MM.1S (cell line): ENCODE data around the gene TMEM143.
A peak's percentile ranks its signal among the peaks of the same experiment; 100 is the strongest.

Source experiments
- DNase-seq: peaks from one replicate; pipeline ENCODE4 v3.0.0-alpha.2; 2015
- H2AFZ ChIP-seq: fragments of 300-600 bp; sonication (generic); 2 replicates; pipeline ENCODE4 v1.6.0; 2016; ENCODE audit warnings: antibody characterized with exemption, low read length
- H3F3A ChIP-seq: fragments of 300-600 bp; sonication (generic); 2 replicates; pipeline ENCODE4 v1.6.1; 2016; ENCODE audit warnings: mild to moderate bottlenecking, antibody characterized with exemption, low read length, moderate library complexity, mixed read lengths; ENCODE audit not compliant: insufficient read depth
- H3K27ac ChIP-seq: fragments of 300-600 bp; sonication (generic); 2 replicates; pipeline ENCODE4 v1.5.1; 2016; ENCODE audit warnings: mild to moderate bottlenecking, low read length
- H3K27me3 ChIP-seq: fragments of 300-600 bp; sonication (generic); replicated peaks from 2 replicates; pipeline ENCODE4 v1.6.0; 2016; ENCODE audit warnings: low read length; ENCODE audit not compliant: insufficient read depth
- H3K36me3 ChIP-seq: fragments of 300-600 bp; sonication (generic); replicated peaks from 2 replicates; pipeline ENCODE4 v1.6.1; 2016; ENCODE audit warnings: mild to moderate bottlenecking, low read length, mixed read lengths; ENCODE audit not compliant: insufficient read depth
- H3K4me1 ChIP-seq: fragments of 300-600 bp; sonication (generic); 2 replicates; pipeline ENCODE4 v1.6.1; 2016; ENCODE audit warnings: low read length, mixed read lengths
- H3K4me2 ChIP-seq: fragments of 300-600 bp; sonication (generic); 2 replicates; pipeline ENCODE4 v1.6.0; 2016; ENCODE audit warnings: low read depth, low read length
- H3K4me3 ChIP-seq: fragments of 300-600 bp; sonication (generic); 2 replicates; pipeline ENCODE4 v1.5.1; 2016; ENCODE audit warnings: low read length, mixed read lengths
- H3K79me2 ChIP-seq: fragments of 300-600 bp; sonication (generic); 2 replicates; pipeline ENCODE4 v1.6.1; 2016; ENCODE audit warnings: mixed run types, low read length, mixed read lengths
- H3K9ac ChIP-seq: fragments of 300-600 bp; sonication (generic); 2 replicates; pipeline ENCODE4 v1.6.1; 2016; ENCODE audit warnings: low read length, mixed read lengths
- H3K9me2 ChIP-seq: fragments of 300-600 bp; sonication (generic); replicated peaks from 2 replicates; pipeline ENCODE4 v1.6.1; 2016; ENCODE audit warnings: mild to moderate bottlenecking, low read length, mixed read lengths; ENCODE audit not compliant: insufficient read depth
- H3K9me3 ChIP-seq: fragments of 300-600 bp; sonication (generic); replicated peaks from 2 replicates; pipeline ENCODE4 v1.6.1; 2016; ENCODE audit warnings: mild to moderate bottlenecking, low read length, mixed read lengths; ENCODE audit not compliant: insufficient read depth
- H4K20me1 ChIP-seq: fragments of 300-600 bp; sonication (generic); 2 replicates; pipeline ENCODE4 v1.6.1; 2016; ENCODE audit warnings: mild to moderate bottlenecking, low read length, moderate library complexity, mixed read lengths; ENCODE audit not compliant: insufficient read depth
- EZH2 ChIP-seq: fragments of 300-600 bp; sonication (generic); optimal IDR thresholded peaks from 2 replicates; pipeline ENCODE3; 2017; ENCODE audit warnings: low read depth, mild to moderate bottlenecking, antibody characterized with exemption, low read length, mixed read lengths
- EZH2phosphoT487 ChIP-seq: fragments of 300-600 bp; sonication (generic); IDR thresholded peaks from 2 replicates; pipeline ENCODE4 v1.6.1; 2018; ENCODE audit warnings: antibody characterized with exemption, low read length
- TF ChIP-seq, protein P1 (sequence below): fragments of 300-600 bp; sonication (generic); IDR thresholded peaks from 2 replicates; pipeline ENCODE4 v1.5.1; 2016; ENCODE audit warnings: antibody characterized with exemption, low read length, mixed read lengths

Gene TMEM143

DNA sequence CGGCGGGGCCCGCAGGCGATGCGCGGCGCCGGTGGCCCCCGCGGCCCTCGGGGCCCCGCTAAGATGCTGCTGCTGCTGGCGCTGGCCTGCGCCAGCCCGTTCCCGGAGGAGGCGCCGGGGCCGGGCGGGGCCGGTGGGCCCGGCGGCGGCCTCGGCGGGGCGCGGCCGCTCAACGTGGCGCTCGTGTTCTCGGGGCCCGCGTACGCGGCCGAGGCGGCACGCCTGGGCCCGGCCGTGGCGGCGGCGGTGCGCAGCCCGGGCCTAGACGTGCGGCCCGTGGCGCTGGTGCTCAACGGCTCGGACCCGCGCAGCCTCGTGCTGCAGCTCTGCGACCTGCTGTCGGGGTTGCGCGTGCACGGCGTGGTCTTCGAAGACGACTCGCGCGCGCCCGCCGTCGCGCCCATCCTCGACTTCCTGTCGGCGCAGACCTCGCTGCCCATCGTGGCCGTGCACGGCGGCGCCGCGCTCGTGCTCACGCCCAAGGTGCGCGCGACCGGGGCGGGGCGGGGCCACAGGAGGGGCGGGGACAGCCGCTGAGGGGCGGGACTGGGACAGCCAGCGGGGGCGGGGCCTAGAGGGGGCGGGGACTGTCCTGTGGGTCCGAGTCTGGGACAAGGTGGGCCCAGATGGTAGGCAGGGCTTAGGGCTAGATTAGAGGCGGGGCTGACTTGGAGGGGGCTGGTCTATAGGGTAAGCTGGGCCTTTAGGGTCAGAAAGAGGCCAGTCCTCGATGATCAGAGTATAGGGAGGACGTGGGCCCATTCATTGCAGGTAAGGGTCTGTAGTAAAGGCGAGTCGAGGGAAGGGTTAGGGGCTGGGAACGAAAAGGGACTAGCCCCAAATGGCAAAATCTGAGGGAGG lies 34.9 kb upstream of the TMEM143 start:
- Histone ChIP-seq H3K27ac (no peak overlapping the region), H3K79me2 (peaks cover 6% of the 10 kb centered on the region; the same call in 1 of the 2 replicates), H3K4me3 (peak overlapping the region; percentile 76), H3K4me2 (peak overlapping the region; percentile 99), H3F3A (peaks cover 17% of the 10 kb centered on the region), H3K36me3 (no peaks in the 10 kb centered on the region), H4K20me1 (no peaks in the 10 kb centered on the region), H3K27me3 (peaks cover 39% of the 10 kb centered on the region), H3K9ac (peak overlapping the region; percentile 78), H3K4me1 (peaks cover 17% of the 10 kb centered on the region), H3K9me2 (no peaks in the 10 kb centered on the region), H2AFZ (no peak overlapping the region), H3K9me3 (no peaks in the 10 kb centered on the region)
- DNase-seq: peak; percentile 91
- TF ChIP-seq, protein P1, sequence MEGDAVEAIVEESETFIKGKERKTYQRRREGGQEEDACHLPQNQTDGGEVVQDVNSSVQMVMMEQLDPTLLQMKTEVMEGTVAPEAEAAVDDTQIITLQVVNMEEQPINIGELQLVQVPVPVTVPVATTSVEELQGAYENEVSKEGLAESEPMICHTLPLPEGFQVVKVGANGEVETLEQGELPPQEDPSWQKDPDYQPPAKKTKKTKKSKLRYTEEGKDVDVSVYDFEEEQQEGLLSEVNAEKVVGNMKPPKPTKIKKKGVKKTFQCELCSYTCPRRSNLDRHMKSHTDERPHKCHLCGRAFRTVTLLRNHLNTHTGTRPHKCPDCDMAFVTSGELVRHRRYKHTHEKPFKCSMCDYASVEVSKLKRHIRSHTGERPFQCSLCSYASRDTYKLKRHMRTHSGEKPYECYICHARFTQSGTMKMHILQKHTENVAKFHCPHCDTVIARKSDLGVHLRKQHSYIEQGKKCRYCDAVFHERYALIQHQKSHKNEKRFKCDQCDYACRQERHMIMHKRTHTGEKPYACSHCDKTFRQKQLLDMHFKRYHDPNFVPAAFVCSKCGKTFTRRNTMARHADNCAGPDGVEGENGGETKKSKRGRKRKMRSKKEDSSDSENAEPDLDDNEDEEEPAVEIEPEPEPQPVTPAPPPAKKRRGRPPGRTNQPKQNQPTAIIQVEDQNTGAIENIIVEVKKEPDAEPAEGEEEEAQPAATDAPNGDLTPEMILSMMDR: no peak
- TF ChIP-seq EZH2phosphoT487 (no peak), EZH2 (no peak)

DNA sequence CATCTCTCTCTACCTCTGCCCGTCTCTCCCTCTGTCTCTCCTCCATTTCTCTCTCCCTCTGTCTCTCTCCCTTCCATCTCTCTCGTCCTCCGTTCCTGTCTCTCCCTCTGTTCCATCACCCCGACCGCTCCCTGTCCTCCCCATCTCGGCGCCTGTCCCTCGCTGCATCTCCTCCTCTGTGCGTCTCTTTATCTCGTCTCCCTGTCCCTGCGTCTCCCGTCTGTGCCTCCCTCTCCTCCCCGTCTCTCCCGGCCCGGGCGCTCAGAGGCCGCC lies 34.3 kb upstream of the TMEM143 start:
- Histone ChIP-seq H3K9me2 (no peaks in the 10 kb centered on the region), H3K9me3 (no peaks in the 10 kb centered on the region), H3K9ac (peak overlapping the region; percentile 78), H3K4me1 (peaks cover 17% of the 10 kb centered on the region), H3F3A (peaks cover 17% of the 10 kb centered on the region), H2AFZ (peak overlapping the region; percentile 63), H3K4me2 (peak overlapping the region; percentile 99), H3K36me3 (no peaks in the 10 kb centered on the region), H3K4me3 (peak overlapping the region; percentile 76), H3K27me3 (peaks cover 45% of the 10 kb centered on the region), H3K79me2 (peaks cover 6% of the 10 kb centered on the region; the same call in 1 of the 2 replicates), H4K20me1 (no peaks in the 10 kb centered on the region), H3K27ac (no peak overlapping the region)
- TF ChIP-seq EZH2 (no peak), EZH2phosphoT487 (no peak)
- TF ChIP-seq, protein P1: no peak
- DNase-seq: no peak

- Histone ChIP-seq H3K79me2 (peaks cover 6% of the 10 kb centered on the region; the same call in 1 of the 2 replicates), H3K36me3 (no peaks in the 10 kb centered on the region), H3K4me1 (peaks cover 17% of the 10 kb centered on the region), H3K27ac (no peak overlapping the region), H3K27me3 (peaks cover 50% of the 10 kb centered on the region), H3K9me2 (no peaks in the 10 kb centered on the region), H3K9ac (peak overlapping the region; percentile 78), H2AFZ (peak overlapping the region; percentile 63), H3K9me3 (no peaks in the 10 kb centered on the region), H4K20me1 (no peaks in the 10 kb centered on the region), H3F3A (peaks cover 17% of the 10 kb centered on the region), H3K4me2 (peak overlapping the region; percentile 99), H3K4me3 (peak overlapping the region; percentile 76)
- no peak for DNase-seq
- TF ChIP-seq EZH2phosphoT487 (no peak), EZH2 (no peak)
- TF ChIP-seq, protein P1: no peak
Measured at GRCh38 chr19:48397263-48398101, 33.7 kb upstream of the TMEM143 start.
